KOPT-K1 (cell line): Measurements from ENCODE around the gene TDRD5.

Source experiments
- H3K27ac ChIP-seq: fragments of 200-600 bp; sonication (generic); 2 replicates; pipeline ENCODE4 v1.5.1; 2016; ENCODE audit warnings: antibody characterized with exemption, mild to moderate bottlenecking, low read depth, low read length; ENCODE audit not compliant: poor library complexity, severe bottlenecking
- H3K36me3 ChIP-seq: fragments of 200-600 bp; sonication (generic); 2 replicates; pipeline ENCODE4 v1.5.1; 2017; ENCODE audit warnings: antibody characterized with exemption, mild to moderate bottlenecking, low read length, moderate library complexity; ENCODE audit not compliant: insufficient read depth
- H3K9me3 ChIP-seq: fragments of 200-600 bp; sonication (generic); 2 replicates; pipeline ENCODE4 v1.5.1; 2017; ENCODE audit warnings: antibody characterized with exemption, low read length, mild to moderate bottlenecking; ENCODE audit not compliant: insufficient read depth, poor library complexity, severe bottlenecking

Gene TDRD5

DNA sequence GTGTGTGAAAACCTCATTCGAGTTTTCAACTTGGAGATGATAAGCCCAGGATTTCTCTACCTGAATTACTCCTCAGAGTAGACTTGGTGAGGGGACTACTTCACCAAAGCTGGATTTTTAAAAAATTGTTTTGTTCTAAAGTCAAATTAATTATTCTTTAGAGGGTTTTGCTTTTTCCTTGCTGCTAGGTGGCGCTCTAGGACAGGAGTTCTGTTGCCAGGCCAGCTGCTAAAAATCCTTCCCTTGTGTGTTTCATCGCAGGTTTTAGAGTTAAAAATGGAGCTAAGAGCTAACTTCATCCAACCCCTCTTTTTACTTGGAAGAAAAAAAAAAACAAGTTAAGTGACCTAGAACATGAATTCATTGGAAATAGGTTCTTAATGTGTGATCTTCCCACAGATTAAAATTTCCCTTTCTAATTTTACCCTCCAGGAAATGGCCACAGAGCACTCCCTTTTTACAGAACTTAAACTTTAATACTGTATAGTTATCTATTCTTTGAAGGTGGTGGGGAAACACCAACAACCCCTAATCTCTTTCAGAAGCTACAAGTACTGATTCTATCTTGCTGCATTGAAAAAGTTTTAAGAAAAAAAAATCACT is 114.8 kb downstream of the TDRD5 start:
- Histone ChIP-seq H3K27ac (no peak overlapping the region), H3K36me3 (no peaks in the 10 kb centered on the region), H3K9me3 (no peaks in the 10 kb centered on the region)

GRCh38 chr1:179707406-179707805 is 115.8 kb downstream of the TDRD5 start:
- Histone ChIP-seq H3K27ac (no peak overlapping the region), H3K36me3 (no peaks in the 10 kb centered on the region), H3K9me3 (no peaks in the 10 kb centered on the region)

- H3K36me3 ChIP-seq = no peaks in the 10 kb centered on the region
- peaks cover 5% of the 10 kb centered on the region for H3K9me3 ChIP-seq
- H3K27ac ChIP-seq = no peak overlapping the region
Measured at GRCh38 chr1:179708434-179709195, 117.0 kb downstream of the TDRD5 start.

GRCh38 chr1:179709841-179710329 is 118.3 kb downstream of the TDRD5 start:
- Histone ChIP-seq H3K27ac (no peak overlapping the region), H3K9me3 (peaks cover 17% of the 10 kb centered on the region), H3K36me3 (no peaks in the 10 kb centered on the region)

DNA sequence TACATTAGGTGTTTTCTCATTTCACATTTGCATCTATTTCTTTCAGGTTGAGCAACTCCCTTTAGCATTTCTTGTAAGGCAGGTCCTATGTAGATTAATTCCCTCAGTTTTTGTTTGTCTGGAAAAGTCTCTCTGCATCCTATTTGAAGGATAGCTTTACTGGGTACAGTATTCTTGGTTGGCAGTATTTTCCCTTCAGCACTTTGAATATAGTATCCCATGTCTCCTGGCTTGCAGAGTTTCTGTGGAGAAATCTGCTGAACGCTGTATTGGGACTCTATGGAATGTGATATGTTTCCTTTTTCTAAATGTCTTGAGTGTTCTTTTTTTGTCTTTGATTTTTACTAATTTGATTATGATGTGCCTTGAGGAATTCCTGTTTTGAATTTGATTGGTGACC is 122.5 kb downstream of the TDRD5 start:
- no peak overlapping the region for H3K27ac ChIP-seq
- peaks cover 37% of the 10 kb centered on the region for H3K9me3 ChIP-seq
- H3K36me3 ChIP-seq = no peaks in the 10 kb centered on the region

- Histone ChIP-seq H3K9me3 (peaks cover 37% of the 10 kb centered on the region), H3K36me3 (no peaks in the 10 kb centered on the region)
Measured at GRCh38 chr1:179714623-179715022, 123.0 kb downstream of the TDRD5 start.

GRCh38 chr1:179719272-179719671 is 127.6 kb downstream of the TDRD5 start:
- H3K27ac ChIP-seq = no peak overlapping the region
- H3K36me3 ChIP-seq = no peaks in the 10 kb centered on the region
- H3K9me3 ChIP-seq = peaks cover 28% of the 10 kb centered on the region

More at GRCh38 chr1:179714623-179715022, 123.0 kb downstream of the TDRD5 start:
- H3K27ac ChIP-seq = no peak overlapping the region

- H3K9me3 ChIP-seq = no peaks in the 10 kb centered on the region
- H3K27ac ChIP-seq = no peak overlapping the region
- no peaks in the 10 kb centered on the region for H3K36me3 ChIP-seq
Measured at GRCh38 chr1:179728271-179728670, 136.6 kb downstream of the TDRD5 start.

GRCh38 chr1:179729881-179730280 is 138.2 kb downstream of the TDRD5 start:
- Histone ChIP-seq H3K27ac (no peak overlapping the region), H3K36me3 (no peaks in the 10 kb centered on the region), H3K9me3 (no peaks in the 10 kb centered on the region)

DNA sequence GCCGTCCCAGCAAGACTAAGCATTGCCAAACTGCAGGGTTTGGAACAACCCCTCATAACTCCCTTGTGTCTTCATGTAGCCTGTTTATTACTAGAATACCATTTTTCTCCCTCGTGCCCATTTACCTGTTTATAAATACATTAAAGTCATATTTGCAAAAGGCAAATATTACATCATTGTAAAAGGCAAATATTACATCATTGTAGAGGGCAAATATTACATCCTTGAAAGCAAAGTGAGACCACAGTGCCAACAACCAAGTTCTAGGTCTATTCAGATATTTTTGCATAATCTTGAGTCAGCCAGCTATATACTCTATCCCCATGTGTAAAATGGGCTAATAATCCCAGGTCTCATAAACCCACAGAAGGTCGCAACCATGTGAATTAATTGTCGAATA is 140.0 kb downstream of the TDRD5 start:
- H3K27ac ChIP-seq = no peak overlapping the region

More for the DNA sequence above, 140.0 kb downstream of the TDRD5 start:
- Histone ChIP-seq H3K36me3 (no peaks in the 10 kb centered on the region), H3K9me3 (no peaks in the 10 kb centered on the region)
